ENCODE measurements around the gene ACTMAP.

DNA sequence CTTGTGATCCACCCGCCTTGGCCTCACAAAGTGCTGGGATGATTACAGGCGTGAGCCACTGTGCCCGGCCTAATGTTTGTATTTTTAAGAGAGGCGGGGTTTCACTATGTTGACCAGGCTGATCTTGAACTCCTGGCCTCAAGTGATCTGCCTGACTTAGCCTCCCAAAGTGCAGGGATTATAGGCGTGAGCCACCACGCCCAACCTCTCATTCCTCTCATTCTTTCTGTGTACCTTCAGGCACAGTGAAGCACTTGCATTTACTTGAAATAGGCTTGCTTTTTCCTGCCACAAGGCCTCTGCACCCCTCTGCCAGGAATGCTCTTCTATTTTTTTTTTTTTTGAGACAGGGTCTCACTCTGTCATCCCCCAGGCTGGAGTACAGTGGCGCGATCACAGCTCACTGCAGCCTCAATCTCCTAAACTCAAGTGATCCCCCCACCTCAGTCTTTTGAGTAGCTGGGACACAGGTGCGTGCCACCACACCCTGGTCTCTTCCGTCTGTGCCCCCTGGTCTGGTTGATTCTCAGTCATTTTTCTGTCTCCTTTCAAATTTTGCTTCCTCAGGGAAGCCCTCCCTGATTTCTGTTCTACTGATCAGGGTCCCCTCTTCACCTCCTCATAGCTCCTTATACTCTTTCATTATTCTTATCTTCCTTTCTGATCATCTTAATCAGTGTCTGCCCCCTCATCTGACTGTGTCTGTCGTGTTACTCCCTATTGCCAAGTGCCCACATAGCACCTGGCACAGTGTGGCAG is 15.1 kb downstream of the ACTMAP start:
- TF ChIP-seq JUND (IDR thresholded peaks at IDR 0.05; ENCODE audit: borderline replicate concordance, low read depth, low read length) (no peak), JUND (tag; IDR thresholded peaks at IDR 0.05; ENCODE audit: borderline replicate concordance, low read depth, low read length) (no peak), SMAD2 (IDR thresholded peaks at IDR 0.05; ENCODE audit: low read depth, low read length) (no peak), SIN3A (IDR thresholded peaks at IDR 0.05; ENCODE audit: borderline replicate concordance in 2 of 2, control insufficient read depth in 1 of 2, low read depth in 2 of 2, low read length in 2 of 2) (no peak), CEBPB (tag; IDR thresholded peaks at IDR 0.05) (no peak), EZH2 (IDR thresholded peaks at IDR 0.05; ENCODE audit: borderline replicate concordance, low read depth, low read length) (no peak), GTF2B (IDR thresholded peaks at IDR 0.05; ENCODE audit: extremely low read depth, insufficient read length) (no peak), NFRKB (IDR thresholded peaks at IDR 0.05; ENCODE audit: low read depth) (no peak), FOXJ2 (tag; IDR thresholded peaks at IDR 0.05) (no peak), RAD21 (CRISPR knock-in tag; conservative IDR thresholded peaks at IDR 0.05 in 1 of 2, IDR thresholded peaks at IDR 0.05 in 1 of 2) (no peak)
- TF ChIP-seq, protein P1, sequence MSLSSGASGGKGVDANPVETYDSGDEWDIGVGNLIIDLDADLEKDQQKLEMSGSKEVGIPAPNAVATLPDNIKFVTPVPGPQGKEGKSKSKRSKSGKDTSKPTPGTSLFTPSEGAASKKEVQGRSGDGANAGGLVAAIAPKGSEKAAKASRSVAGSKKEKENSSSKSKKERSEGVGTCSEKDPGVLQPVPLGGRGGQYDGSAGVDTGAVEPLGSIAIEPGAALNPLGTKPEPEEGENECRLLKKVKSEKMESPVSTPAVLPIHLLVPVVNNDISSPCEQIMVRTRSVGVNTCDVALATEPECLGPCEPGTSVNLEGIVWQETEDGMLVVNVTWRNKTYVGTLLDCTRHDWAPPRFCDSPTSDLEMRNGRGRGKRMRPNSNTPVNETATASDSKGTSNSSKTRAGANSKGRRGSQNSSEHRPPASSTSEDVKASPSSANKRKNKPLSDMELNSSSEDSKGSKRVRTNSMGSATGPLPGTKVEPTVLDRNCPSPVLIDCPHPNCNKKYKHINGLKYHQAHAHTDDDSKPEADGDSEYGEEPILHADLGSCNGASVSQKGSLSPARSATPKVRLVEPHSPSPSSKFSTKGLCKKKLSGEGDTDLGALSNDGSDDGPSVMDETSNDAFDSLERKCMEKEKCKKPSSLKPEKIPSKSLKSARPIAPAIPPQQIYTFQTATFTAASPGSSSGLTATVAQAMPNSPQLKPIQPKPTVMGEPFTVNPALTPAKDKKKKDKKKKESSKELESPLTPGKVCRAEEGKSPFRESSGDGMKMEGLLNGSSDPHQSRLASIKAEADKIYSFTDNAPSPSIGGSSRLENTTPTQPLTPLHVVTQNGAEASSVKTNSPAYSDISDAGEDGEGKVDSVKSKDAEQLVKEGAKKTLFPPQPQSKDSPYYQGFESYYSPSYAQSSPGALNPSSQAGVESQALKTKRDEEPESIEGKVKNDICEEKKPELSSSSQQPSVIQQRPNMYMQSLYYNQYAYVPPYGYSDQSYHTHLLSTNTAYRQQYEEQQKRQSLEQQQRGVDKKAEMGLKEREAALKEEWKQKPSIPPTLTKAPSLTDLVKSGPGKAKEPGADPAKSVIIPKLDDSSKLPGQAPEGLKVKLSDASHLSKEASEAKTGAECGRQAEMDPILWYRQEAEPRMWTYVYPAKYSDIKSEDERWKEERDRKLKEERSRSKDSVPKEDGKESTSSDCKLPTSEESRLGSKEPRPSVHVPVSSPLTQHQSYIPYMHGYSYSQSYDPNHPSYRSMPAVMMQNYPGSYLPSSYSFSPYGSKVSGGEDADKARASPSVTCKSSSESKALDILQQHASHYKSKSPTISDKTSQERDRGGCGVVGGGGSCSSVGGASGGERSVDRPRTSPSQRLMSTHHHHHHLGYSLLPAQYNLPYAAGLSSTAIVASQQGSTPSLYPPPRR (CRISPR knock-in tag; IDR thresholded peaks at IDR 0.05; ENCODE audit: borderline replicate concordance), result no peak
- TF ChIP-seq, protein P2, sequence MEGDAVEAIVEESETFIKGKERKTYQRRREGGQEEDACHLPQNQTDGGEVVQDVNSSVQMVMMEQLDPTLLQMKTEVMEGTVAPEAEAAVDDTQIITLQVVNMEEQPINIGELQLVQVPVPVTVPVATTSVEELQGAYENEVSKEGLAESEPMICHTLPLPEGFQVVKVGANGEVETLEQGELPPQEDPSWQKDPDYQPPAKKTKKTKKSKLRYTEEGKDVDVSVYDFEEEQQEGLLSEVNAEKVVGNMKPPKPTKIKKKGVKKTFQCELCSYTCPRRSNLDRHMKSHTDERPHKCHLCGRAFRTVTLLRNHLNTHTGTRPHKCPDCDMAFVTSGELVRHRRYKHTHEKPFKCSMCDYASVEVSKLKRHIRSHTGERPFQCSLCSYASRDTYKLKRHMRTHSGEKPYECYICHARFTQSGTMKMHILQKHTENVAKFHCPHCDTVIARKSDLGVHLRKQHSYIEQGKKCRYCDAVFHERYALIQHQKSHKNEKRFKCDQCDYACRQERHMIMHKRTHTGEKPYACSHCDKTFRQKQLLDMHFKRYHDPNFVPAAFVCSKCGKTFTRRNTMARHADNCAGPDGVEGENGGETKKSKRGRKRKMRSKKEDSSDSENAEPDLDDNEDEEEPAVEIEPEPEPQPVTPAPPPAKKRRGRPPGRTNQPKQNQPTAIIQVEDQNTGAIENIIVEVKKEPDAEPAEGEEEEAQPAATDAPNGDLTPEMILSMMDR (IDR thresholded peaks at IDR 0.05 in 2 of 3, conservative IDR thresholded peaks at IDR 0.05 in 1 of 3; ENCODE audit: insufficient read depth in 2 of 3, low read depth in 1 of 3, low read length in 3 of 3), result no peak
- TF ChIP-seq, protein P3, sequence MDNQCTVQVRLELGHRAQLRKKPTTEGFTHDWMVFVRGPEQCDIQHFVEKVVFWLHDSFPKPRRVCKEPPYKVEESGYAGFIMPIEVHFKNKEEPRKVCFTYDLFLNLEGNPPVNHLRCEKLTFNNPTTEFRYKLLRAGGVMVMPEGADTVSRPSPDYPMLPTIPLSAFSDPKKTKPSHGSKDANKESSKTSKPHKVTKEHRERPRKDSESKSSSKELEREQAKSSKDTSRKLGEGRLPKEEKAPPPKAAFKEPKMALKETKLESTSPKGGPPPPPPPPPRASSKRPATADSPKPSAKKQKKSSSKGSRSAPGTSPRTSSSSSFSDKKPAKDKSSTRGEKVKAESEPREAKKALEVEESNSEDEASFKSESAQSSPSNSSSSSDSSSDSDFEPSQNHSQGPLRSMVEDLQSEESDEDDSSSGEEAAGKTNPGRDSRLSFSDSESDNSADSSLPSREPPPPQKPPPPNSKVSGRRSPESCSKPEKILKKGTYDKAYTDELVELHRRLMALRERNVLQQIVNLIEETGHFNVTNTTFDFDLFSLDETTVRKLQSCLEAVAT (IDR thresholded peaks at IDR 0.05), result no peak

Measured in K562 (cell line).